IMR-90 (cell line): ENCODE data around the gene SLC5A1. TPM values are rescaled to one million over a fixed set of nuclear protein-coding genes. Genes with fewer than 3 reads are reported as not detected.

ENCODE experiments used
- ATAC-seq: fragments of 200-7000 bp; cut with Tn5 transposase; 2 replicates; pipeline ENCODE4 v1.9.1; 2020; ENCODE audit warnings: low read depth, mild to moderate bottlenecking, moderate library complexity
- BruUV-seq: library from RNA; stranded (reverse); fragments of 400-500 nt; replicated peaks from 2 replicates; lab custom pipeline; 2021; lab: Mats Ljungman, UMichigan
- CTCF ChIA-PET: fragments of 300-600 bp; formaldehyde crosslinking; extraction: SDS; loops from one replicate; lab custom pipeline; 2021; ENCODE audit warnings: antibody characterized with exemption; lab: Yijun Ruan, JAX
- POLR2A ChIA-PET: fragments of 300-600 bp; sonication (Branson Sonifier 250); formaldehyde crosslinking; loops from one replicate; lab custom pipeline; 2022; ENCODE audit warnings: antibody characterized with exemption; ENCODE audit not compliant: unreplicated experiment; lab: Charles Lee
- DNase-seq: peaks from one replicate; pipeline ENCODE4 v3.0.0; 2013
- H2AFZ ChIP-seq: replicated peaks from 2 replicates; pipeline ENCODE3; 2013; ENCODE audit warnings: low read length, mild to moderate bottlenecking; ENCODE audit not compliant: poor library complexity
- H2AK5ac ChIP-seq: 2 replicates; pipeline ENCODE4 v1.6.1; 2013; ENCODE audit warnings: low read depth, low read length, inconsistent platforms
- H2AK9ac ChIP-seq: replicated peaks from 2 replicates; pipeline ENCODE3; 2013; ENCODE audit warnings: mild to moderate bottlenecking, low read depth, low read length, moderate library complexity; ENCODE audit not compliant: poor library complexity
- H2BK120ac ChIP-seq: 2 replicates; pipeline ENCODE4 v1.6.1; 2013; ENCODE audit warnings: low read depth, low read length, inconsistent platforms
- H2BK15ac ChIP-seq: 3 replicates; pipeline ENCODE4 v1.6.1; 2013; ENCODE audit warnings: low read depth, low read length, inconsistent platforms
- H2BK20ac ChIP-seq: 2 replicates; pipeline ENCODE4 v1.6.1; 2013; ENCODE audit warnings: low read depth, mild to moderate bottlenecking, inconsistent platforms, low read length, moderate library complexity
- H2BK5ac ChIP-seq: 2 replicates; pipeline ENCODE4 v1.6.1; 2013; ENCODE audit warnings: mild to moderate bottlenecking, low read depth, low read length, inconsistent platforms; ENCODE audit not compliant: poor library complexity, severe bottlenecking
- H3K14ac ChIP-seq: replicated peaks from 2 replicates; pipeline ENCODE4 v1.6.1; 2013; ENCODE audit warnings: low read depth, low read length, inconsistent platforms
- H3K18ac ChIP-seq: 2 replicates; pipeline ENCODE4 v1.6.1; 2013; ENCODE audit warnings: low read depth, low read length, control low read depth
- H3K23ac ChIP-seq: 2 replicates; pipeline ENCODE4 v1.6.1; 2013; ENCODE audit warnings: low read depth, low read length, inconsistent platforms
- H3K27ac ChIP-seq: 2 replicates; pipeline ENCODE4 v1.5.1; 2013; ENCODE audit warnings: mild to moderate bottlenecking, control low read depth, low read length; ENCODE audit not compliant: insufficient read depth
- H3K27me3 ChIP-seq: 2 replicates; pipeline ENCODE4 v1.6.1; 2013; ENCODE audit warnings: low read length; ENCODE audit not compliant: control insufficient read depth, insufficient read depth
- H3K36me3 ChIP-seq: 2 replicates; pipeline ENCODE4 v1.6.1; 2013; ENCODE audit warnings: low read length, mixed read lengths; ENCODE audit not compliant: control insufficient read depth, insufficient read depth
- H3K4ac ChIP-seq: 2 replicates; pipeline ENCODE4 v1.6.1; 2013; ENCODE audit warnings: low read depth, low read length, inconsistent platforms
- H3K4me1 ChIP-seq: 2 replicates; pipeline ENCODE4 v1.6.1; 2013; ENCODE audit warnings: low read length, mixed read lengths; ENCODE audit not compliant: control insufficient read depth, insufficient read depth
- H3K4me2 ChIP-seq: 2 replicates; pipeline ENCODE4 v1.6.1; 2013; ENCODE audit warnings: low read depth, mild to moderate bottlenecking, control low read depth, low read length, moderate library complexity
- H3K4me3 ChIP-seq: 2 replicates; pipeline ENCODE4 v1.5.1; 2013; ENCODE audit warnings: low read depth, mild to moderate bottlenecking, control low read depth, low read length, moderate library complexity; ENCODE audit not compliant: insufficient read depth
- H3K56ac ChIP-seq: 2 replicates; pipeline ENCODE4 v1.6.1; 2013; ENCODE audit warnings: low read length, inconsistent platforms; ENCODE audit not compliant: insufficient read depth; ENCODE audit errors: extremely low read depth
- H3K79me1 ChIP-seq, 2 experiments: 2 replicates each; pipeline ENCODE4 v1.6.1; 2013; ENCODE audit warnings: low read length in 2 of 2, inconsistent platforms in 1 of 2, low read depth in 1 of 2
- H3K9ac ChIP-seq: 2 replicates; pipeline ENCODE4 v1.6.1; 2013; ENCODE audit warnings: low read depth, low read length, control low read depth
- H3K9me1 ChIP-seq: 2 replicates; pipeline ENCODE4 v1.6.1; 2013; ENCODE audit warnings: low read length, inconsistent platforms; ENCODE audit not compliant: insufficient read depth
- H3K9me3 ChIP-seq: 2 replicates; pipeline ENCODE4 v1.6.1; 2013; ENCODE audit warnings: low read length; ENCODE audit not compliant: control insufficient read depth, insufficient read depth
- H4K20me1 ChIP-seq: 2 replicates; pipeline ENCODE4 v1.6.1; 2013; ENCODE audit warnings: low read length, inconsistent platforms; ENCODE audit not compliant: insufficient read depth
- H4K5ac ChIP-seq: 2 replicates; pipeline ENCODE4 v1.6.1; 2013; ENCODE audit warnings: mild to moderate bottlenecking, low read depth, low read length, control low read depth
- H4K8ac ChIP-seq, 2 experiments: 2 replicates each; pipeline ENCODE4 v1.6.1; 2013; ENCODE audit warnings: low read depth in 2 of 2, low read length in 2 of 2, control low read depth in 1 of 2, inconsistent platforms in 1 of 2
- H4K91ac ChIP-seq: 2 replicates; pipeline ENCODE4 v1.6.1; 2013; ENCODE audit warnings: low read depth, low read length, inconsistent platforms; ENCODE audit not compliant: insufficient read depth
- BHLHE40 ChIP-seq: fragments of 150-350 bp; IDR thresholded peaks from 2 replicates; pipeline ENCODE4 v1.6.1; 2016; ENCODE audit warnings: mild to moderate bottlenecking, low read depth, low read length
- CEBPB ChIP-seq: IDR thresholded peaks from 2 replicates; pipeline ENCODE4 v1.6.1; 2012; ENCODE audit warnings: low read depth, low read length, improper control_type of control experiment
- CHD1 ChIP-seq: IDR thresholded peaks from 2 replicates; pipeline ENCODE4 v1.6.1; 2012; ENCODE audit warnings: low read depth, low read length, improper control_type of control experiment
- CTCF ChIP-seq: conservative IDR thresholded peaks from 2 replicates; pipeline ENCODE4 v1.5.1; 2012; ENCODE audit warnings: mild to moderate bottlenecking, low read depth, low read length, improper control_type of control experiment
- ELK1 ChIP-seq: fragments of 150-350 bp; IDR thresholded peaks from 2 replicates; pipeline ENCODE4 v1.6.1; 2016; ENCODE audit warnings: low read depth, mild to moderate bottlenecking, low read length, moderate library complexity, borderline replicate concordance
- FOS ChIP-seq: fragments of 150-350 bp; IDR thresholded peaks from 2 replicates; pipeline ENCODE4 v1.6.1; 2016; ENCODE audit warnings: low read depth, low read length
- MAFK ChIP-seq: IDR thresholded peaks from 2 replicates; pipeline ENCODE4 v1.6.1; 2012; ENCODE audit warnings: low read depth, low read length, improper control_type of control experiment
- MAZ ChIP-seq: IDR thresholded peaks from 2 replicates; pipeline ENCODE4 v1.6.1; 2012; ENCODE audit warnings: low read depth, mild to moderate bottlenecking, low read length, improper control_type of control experiment, moderate library complexity, borderline replicate concordance
- MXI1 ChIP-seq: IDR thresholded peaks from 2 replicates; pipeline ENCODE4 v1.6.1; 2012; ENCODE audit warnings: low read depth, mild to moderate bottlenecking, low read length, moderate library complexity, borderline replicate concordance
- NFE2L2 ChIP-seq: fragments of 150-350 bp; IDR thresholded peaks from 2 replicates; pipeline ENCODE4 v1.6.1; 2016; ENCODE audit warnings: low read depth, mild to moderate bottlenecking, low read length
- POLR2A ChIP-seq: IDR thresholded peaks from 2 replicates; pipeline ENCODE4 v1.6.1; 2012; ENCODE audit warnings: mild to moderate bottlenecking, low read depth, low read length
- RAD21 ChIP-seq: IDR thresholded peaks from 2 replicates; pipeline ENCODE4 v1.6.1; 2012; ENCODE audit warnings: low read length, improper control_type of control experiment
- RCOR1 ChIP-seq: IDR thresholded peaks from 2 replicates; pipeline ENCODE4 v1.6.1; 2012; ENCODE audit warnings: mild to moderate bottlenecking, low read length, improper control_type of control experiment; ENCODE audit not compliant: insufficient replicate concordance
- RFX5 ChIP-seq: IDR thresholded peaks from 2 replicates; pipeline ENCODE4 v1.8.0; 2012; ENCODE audit warnings: low read depth, mild to moderate bottlenecking, low read length, moderate library complexity
- SMC3 ChIP-seq: fragments of 150-350 bp; IDR thresholded peaks from 2 replicates; pipeline ENCODE4 v1.6.1; 2016; ENCODE audit warnings: low read depth, mild to moderate bottlenecking, antibody characterized with exemption, low read length, moderate library complexity
- USF2 ChIP-seq: fragments of 150-350 bp; IDR thresholded peaks from 2 replicates; pipeline ENCODE4 v1.6.1; 2017; ENCODE audit warnings: mild to moderate bottlenecking, antibody characterized with exemption, low read length, low read depth
- WGBS, 2 experiments: methylation state at CpG; one replicate each; pipeline versions ENCODE4 v1.1.5 to v1.1.7; 2013; ENCODE audit warnings: missing lambda C conversion rate in 2 of 2; ENCODE audit not compliant: insufficient read length in 1 of 2; ENCODE audit errors: extremely low coverage in 2 of 2; 5-methylcytosine and 5-hydroxymethylcytosine counted together
- dilution Hi-C: fragments of 300-500 bp; cut with HindIII; formaldehyde crosslinking; loops from one replicate; pipeline ENCODE4 v1.14.3; 2018; ENCODE audit warnings: low sequenced_read_pairs; ENCODE audit not compliant: unreplicated experiment
- in situ Hi-C: fragments of 300-500 bp; cut with MboI; formaldehyde crosslinking; loops from 3 replicates; pipeline ENCODE4 v1.14.3; 2019; ENCODE audit warnings: low sequenced_read_pairs, inconsistent platforms, mixed read lengths
- intact Hi-C: fragments of 100-400 bp; cut with micrococcal nuclease; formaldehyde crosslinking; loops from 2 replicates; pipeline ENCODE4 v1.10.0; 2022
- polyA plus RNA-seq, 3 experiments: library from polyadenylated mRNA; depleted of rRNA; stranded (reverse); fragments of >200 nt; gene quantifications; 2 replicates each; pipeline ENCODE4 v1.2.3, GENCODE V29; 2012; ENCODE audit warnings: low replicate concordance in 1 of 3
- total RNA-seq: library from RNA; depleted of rRNA; stranded (reverse); fragments of >200 nt; gene quantifications from 2 replicates; pipeline ENCODE4 v1.2.3, GENCODE V29; 2012

Gene SLC5A1
- total and polyA plus RNA-seq, 2 of the 4 experiments (the other 2 are of a cell fraction) = not detected

- in situ Hi-C loops = no loop called here
- ChIA-PET CTCF (no interaction called here), POLR2A (no interaction called here)
- H3K27me3 ChIP-seq = peaks cover 3% of the 10 kb centered on the region; the same call in 1 of the 2 replicates
- H2AFZ ChIP-seq = no peak overlapping the region
- H4K8ac ChIP-seq = no peak overlapping the region
- BruUV-seq = no TSS peak
- H2AK9ac ChIP-seq = no peak overlapping the region
- no peak overlapping the region for H3K27ac ChIP-seq
- H3K4me2 ChIP-seq = no peak overlapping the region
- H2BK5ac ChIP-seq = no peak overlapping the region
- no peaks in the 10 kb centered on the region for H3K4me1 ChIP-seq
- intact Hi-C loops = no loop called here
- H4K20me1 ChIP-seq = peaks cover 2% of the 10 kb centered on the region; the same call in 1 of the 2 replicates
- no peak overlapping the region for H3K23ac ChIP-seq
- H2BK120ac ChIP-seq = no peak overlapping the region
- no peak overlapping the region for H3K56ac ChIP-seq
- no peak overlapping the region for H3K18ac ChIP-seq
- no peaks in the 10 kb centered on the region for H3K9me3 ChIP-seq
- no peak overlapping the region for H2BK15ac ChIP-seq
- no peak overlapping the region for H2AK5ac ChIP-seq
- ATAC-seq = no peak
- H3K9me1 ChIP-seq = no peaks in the 10 kb centered on the region
- H3K4me3 ChIP-seq = no peak overlapping the region
- no CpG with 5 or more reads among the region's 3 CpGs for WGBS, 2 experiments
- no peaks in the 10 kb centered on the region for H3K36me3 ChIP-seq
- no peak overlapping the region for H3K9ac ChIP-seq
- no peak for DNase-seq
- no peak overlapping the region for H3K4ac ChIP-seq
- H3K14ac ChIP-seq = no peak overlapping the region
- no peak for TF ChIP-seq MAZ
- TF ChIP-seq CTCF = no peak
- TF ChIP-seq MXI1 = no peak
- no peak for TF ChIP-seq SMC3
- no peak for TF ChIP-seq ELK1
- TF ChIP-seq POLR2A = no peak
- no peak for TF ChIP-seq NFE2L2
- no peak for TF ChIP-seq CEBPB
- TF ChIP-seq MAFK = no peak
- TF ChIP-seq BHLHE40 = no peak
- TF ChIP-seq RCOR1 = no peak
- no peak for TF ChIP-seq RAD21
- no peak for TF ChIP-seq USF2
- TF ChIP-seq CHD1 = no peak
- no peak for TF ChIP-seq RFX5
- no peak for TF ChIP-seq FOS
- H4K5ac ChIP-seq = no peak overlapping the region
- no peak overlapping the region for H4K91ac ChIP-seq
- no peak overlapping the region for H2BK20ac ChIP-seq
- H3K79me1 ChIP-seq = no peaks in the 10 kb centered on the region
- dilution Hi-C loops = no loop called here
Measured at GRCh38 chr22:32021716-32022115, 21.3 kb upstream of the SLC5A1 start.
